Measurements from ENCODE around the gene PRKCA. TPM values are rescaled to one million over a fixed set of nuclear protein-coding genes. Genes with fewer than 3 reads are reported as not detected.

PRKCA gene
- total and polyA plus RNA-seq, 4 donors, result 3.0 to 14.1 (median 5.4) TPM

GRCh38 chr17:66413559-66414520, 111.4 kb downstream of the PRKCA start:
- peaks cover 15 to 49% (median 41%) of the 10 kb centered on the region in 4 donors for H3K4me1 ChIP-seq (ENCODE audit: control insufficient read depth in 4 of 4, insufficient read depth in 4 of 4, low read length in 3 of 4)
- H3K9ac ChIP-seq (ENCODE audit: low read depth in 1 of 2, low read length in 2 of 2), result no peak overlapping the region

GRCh38 chr17:66414561-66415175, 112.3 kb downstream of the PRKCA start:
- TF ChIP-seq HNF4A (conservative IDR thresholded peaks at IDR 0.05) (no peak), RAD21 (IDR thresholded peaks at IDR 0.05) (no peak), ATF3 (IDR thresholded peaks at IDR 0.05) (no peak), CTCF (IDR thresholded peaks at IDR 0.05; ENCODE audit: low read depth, low read length, missing input control) (no peak), JUND (IDR thresholded peaks at IDR 0.05) (no peak), MAX (IDR thresholded peaks at IDR 0.05) (no peak), ZBTB33 (IDR thresholded peaks at IDR 0.05) (no peak), EGR1 (IDR thresholded peaks at IDR 0.05; ENCODE audit: low read depth in 2 of 2) (no peak)
- H3K36me3 ChIP-seq (ENCODE audit: control insufficient read depth in 4 of 4, insufficient read depth in 3 of 4, low read depth in 1 of 4, low read length in 3 of 4), result no peaks in the 10 kb centered on the region
- WGBS, result 45% methylated on average over 4 of the region's 4 CpGs
- H3K4me3 ChIP-seq (ENCODE audit: low read depth in 1 of 3, low read length in 3 of 3), result no peak overlapping the region
- H3K27me3 ChIP-seq (ENCODE audit: control insufficient read depth in 4 of 4, insufficient read depth in 4 of 4, low read length in 3 of 4), result no peaks in the 10 kb centered on the region
- no peak for DNase-seq (ENCODE audit: low spot score)
- peak overlapping the region; percentile 25 to 36 for H3K27ac ChIP-seq (ENCODE audit: low read depth in 1 of 2, low read length in 2 of 2)
- H3K9me3 ChIP-seq (ENCODE audit: control insufficient read depth in 4 of 4, low read length in 3 of 4), result no peaks in the 10 kb centered on the region
- H3K9ac ChIP-seq (ENCODE audit: low read depth in 1 of 2, low read length in 2 of 2), result no peak overlapping the region
- peaks cover 15 to 49% (median 41%) of the 10 kb centered on the region in 4 donors for H3K4me1 ChIP-seq (ENCODE audit: control insufficient read depth in 4 of 4, insufficient read depth in 4 of 4, low read length in 3 of 4)

More at GRCh38 chr17:66413559-66414520, 111.4 kb downstream of the PRKCA start:
- Histone ChIP-seq H3K27ac (ENCODE audit: low read depth in 1 of 2, low read length in 2 of 2) (no peak overlapping the region), H3K27me3 (ENCODE audit: control insufficient read depth in 4 of 4, insufficient read depth in 4 of 4, low read length in 3 of 4) (no peaks in the 10 kb centered on the region), H3K36me3 (ENCODE audit: control insufficient read depth in 4 of 4, insufficient read depth in 3 of 4, low read depth in 1 of 4, low read length in 3 of 4) (no peaks in the 10 kb centered on the region), H3K4me3 (ENCODE audit: low read depth in 1 of 3, low read length in 3 of 3) (no peak overlapping the region), H3K9me3 (ENCODE audit: control insufficient read depth in 4 of 4, low read length in 3 of 4) (no peaks in the 10 kb centered on the region)
- no peak for DNase-seq (ENCODE audit: low spot score)
- TF ChIP-seq SP1 (IDR thresholded peaks at IDR 0.05), result no peak
- WGBS, result 76% methylated on average over 13 of the region's 13 CpGs

Measured in liver (tissue), 9 donors.